Lung (tissue), 12 donors: ENCODE measurements around the gene SOX2. TPM values are rescaled to one million over a fixed set of nuclear protein-coding genes. Genes with fewer than 3 reads are reported as not detected.

ENCODE experiments used
- ATAC-seq: fragments of 200-7000 bp; cut with Tn5 transposase; one replicate; pipeline ENCODE4 v1.9.1; 2020; ENCODE audit warnings: moderate number of reproducible peaks; ENCODE audit not compliant: insufficient read depth, low FRiP score
- DNase-seq, 3 donors: peaks; one replicate each; pipeline ENCODE4 v3.0.0-alpha.2; 2013 to 2017
- H3K27ac ChIP-seq, 2 donors: one replicate each; pipeline ENCODE4 v1.5.1; 2013; ENCODE audit warnings: mild to moderate bottlenecking in 2 of 2, moderate library complexity in 2 of 2, control low read depth in 1 of 2, inconsistent platforms in 1 of 2, low read depth in 1 of 2, low read length in 1 of 2
- H3K27me3 ChIP-seq, 3 donors: one replicate each; pipeline ENCODE4 v1.5.1; 2013; ENCODE audit warnings: low read length in 2 of 3; ENCODE audit not compliant: control insufficient read depth in 3 of 3, insufficient read depth in 3 of 3
- H3K36me3 ChIP-seq, 4 donors: one replicate each; pipeline ENCODE4 v1.5.1; 2013; ENCODE audit warnings: low read length in 4 of 4, mild to moderate bottlenecking in 1 of 4, moderate library complexity in 1 of 4; ENCODE audit not compliant: control insufficient read depth in 4 of 4, insufficient read depth in 4 of 4
- H3K4me1 ChIP-seq, 5 donors: one replicate each; pipeline ENCODE4 v1.5.1; 2013; ENCODE audit warnings: low read length in 5 of 5, mild to moderate bottlenecking in 2 of 5, moderate library complexity in 1 of 5; ENCODE audit not compliant: control insufficient read depth in 5 of 5, insufficient read depth in 5 of 5
- H3K4me3 ChIP-seq: one replicate; pipeline ENCODE4 v1.5.1; 2013; ENCODE audit warnings: mild to moderate bottlenecking, control low read depth, moderate library complexity
- H3K9ac ChIP-seq, 2 donors: one replicate each; pipeline ENCODE4 v1.5.1; 2013; ENCODE audit warnings: low read length in 2 of 2, control low read depth in 1 of 2; ENCODE audit not compliant: insufficient read depth in 1 of 2
- H3K9me3 ChIP-seq, 4 donors: one replicate each; pipeline ENCODE4 v1.5.1; 2013; ENCODE audit warnings: low read length in 3 of 4, mild to moderate bottlenecking in 1 of 4, moderate library complexity in 1 of 4; ENCODE audit not compliant: control insufficient read depth in 4 of 4, insufficient read depth in 3 of 4
- WGBS, 2 donors: extraction: QIAGEN DNeasy Blood & Tissue Kit; methylation state at CpG; one replicate each; pipeline ENCODE4 v1.1.7; 2013; 5-methylcytosine and 5-hydroxymethylcytosine counted together
- polyA plus RNA-seq, 2 donors: library from polyadenylated mRNA; stranded (reverse); fragments of 200-250 nt; gene quantifications; one replicate each; pipeline ENCODE4 v1.2.1, GENCODE V29; 2013
- total RNA-seq, 2 donors: library from RNA; depleted of rRNA in 1 of 2; stranded (reverse); fragments of >200 nt in 1 of 2; gene quantifications; one replicate each; pipeline ENCODE4 v1.2.1, GENCODE V29; 2014 to 2021
- TF ChIP-seq, protein P1 (sequence below): IDR thresholded peaks from 2 replicates; pipeline ENCODE4 v1.5.1; 2012; ENCODE audit warnings: mild to moderate bottlenecking; ENCODE audit errors: control extremely low read depth, extremely low read depth
- donor health status: control.
- donor health status: control.
- donor health status: Bipolar disorder and iron deficiency.
- donor health status: healthy.
- donor health status: DM: yes; HTN: yes; CAD: no.

The SOX2 gene
- total and polyA plus RNA-seq, 4 donors = 4.4 to 16.4 (median 7.3) TPM

GRCh38 chr3:181739628-181740027 lies 27.9 kb downstream of the SOX2 start:
- 71 to 80% methylated on average over 4 of the region's 4 CpGs for WGBS, 2 donors
- H3K27me3 ChIP-seq = peaks cover 0 to 3% (median 0%) of the 10 kb centered on the region in 3 donors

DNA sequence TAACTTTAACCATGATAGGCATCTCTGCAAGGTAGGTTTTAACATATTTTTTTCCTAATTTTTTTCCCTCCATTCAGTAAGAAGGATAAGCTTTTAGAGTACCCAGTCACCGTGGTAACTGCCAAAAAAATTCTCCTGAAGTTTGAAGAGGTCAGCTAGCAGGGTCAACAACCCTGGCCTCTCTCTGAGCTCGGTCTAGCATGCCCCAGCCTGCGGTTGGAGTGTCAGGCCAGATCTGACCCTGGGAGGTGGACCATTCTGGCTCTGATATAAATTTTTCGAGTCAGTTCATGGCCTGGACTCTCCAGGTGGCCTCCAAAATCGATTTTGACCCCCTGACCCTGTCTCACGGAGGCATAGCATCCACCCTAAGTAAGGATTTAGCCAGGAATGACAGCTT lies 29.7 kb downstream of the SOX2 start:
- no peak overlapping the region for H3K27ac ChIP-seq
- TF ChIP-seq, protein P1, sequence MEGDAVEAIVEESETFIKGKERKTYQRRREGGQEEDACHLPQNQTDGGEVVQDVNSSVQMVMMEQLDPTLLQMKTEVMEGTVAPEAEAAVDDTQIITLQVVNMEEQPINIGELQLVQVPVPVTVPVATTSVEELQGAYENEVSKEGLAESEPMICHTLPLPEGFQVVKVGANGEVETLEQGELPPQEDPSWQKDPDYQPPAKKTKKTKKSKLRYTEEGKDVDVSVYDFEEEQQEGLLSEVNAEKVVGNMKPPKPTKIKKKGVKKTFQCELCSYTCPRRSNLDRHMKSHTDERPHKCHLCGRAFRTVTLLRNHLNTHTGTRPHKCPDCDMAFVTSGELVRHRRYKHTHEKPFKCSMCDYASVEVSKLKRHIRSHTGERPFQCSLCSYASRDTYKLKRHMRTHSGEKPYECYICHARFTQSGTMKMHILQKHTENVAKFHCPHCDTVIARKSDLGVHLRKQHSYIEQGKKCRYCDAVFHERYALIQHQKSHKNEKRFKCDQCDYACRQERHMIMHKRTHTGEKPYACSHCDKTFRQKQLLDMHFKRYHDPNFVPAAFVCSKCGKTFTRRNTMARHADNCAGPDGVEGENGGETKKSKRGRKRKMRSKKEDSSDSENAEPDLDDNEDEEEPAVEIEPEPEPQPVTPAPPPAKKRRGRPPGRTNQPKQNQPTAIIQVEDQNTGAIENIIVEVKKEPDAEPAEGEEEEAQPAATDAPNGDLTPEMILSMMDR = no peak
- ATAC-seq = no peak
- no peak overlapping the region for H3K4me3 ChIP-seq
- no peaks in the 10 kb centered on the region for H3K9me3 ChIP-seq
- peaks cover 0 to 5% (median 0%) of the 10 kb centered on the region in 3 donors for H3K27me3 ChIP-seq
- WGBS, 2 donors = 34 to 52% methylated on average over 6 of the region's 6 CpGs
- H3K9ac ChIP-seq = no peak overlapping the region
- peaks cover 0 to 2% (median 0%) of the 10 kb centered on the region in 5 donors for H3K4me1 ChIP-seq
- H3K36me3 ChIP-seq = no peaks in the 10 kb centered on the region
- DNase-seq = no peak

More at GRCh38 chr3:181739628-181740027, 27.9 kb downstream of the SOX2 start:
- Histone ChIP-seq H3K9me3 (no peaks in the 10 kb centered on the region), H3K4me1 (peaks cover 0 to 2% (median 0%) of the 10 kb centered on the region in 5 donors), H3K9ac (no peak overlapping the region), H3K4me3 (no peak overlapping the region), H3K36me3 (no peaks in the 10 kb centered on the region), H3K27ac (no peak overlapping the region)
- ATAC-seq (no peak), DNase-seq (no peak)
- TF ChIP-seq, protein P1 = no peak

DNA sequence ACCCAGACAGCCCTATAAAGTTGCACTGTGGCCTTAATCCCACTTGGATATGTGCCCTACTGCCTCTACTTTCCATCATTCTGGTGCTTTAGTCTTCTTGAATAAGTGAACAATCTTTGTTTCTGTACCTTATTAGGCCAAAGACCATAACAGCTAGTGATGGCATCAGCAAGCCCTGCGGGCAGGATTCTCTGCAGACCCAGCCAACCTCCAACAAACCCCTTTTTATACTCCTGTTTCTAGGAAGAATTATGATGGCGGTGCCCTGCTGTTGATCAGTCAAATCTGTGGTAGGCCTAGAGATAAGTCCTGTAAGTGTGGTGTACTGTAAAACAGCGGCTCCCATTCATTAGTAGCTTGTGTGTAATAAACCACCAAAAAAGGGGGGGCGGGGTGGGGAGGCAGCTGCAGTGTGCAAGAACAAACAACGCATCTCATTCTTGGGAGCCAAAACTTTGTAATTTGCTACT lies 40.5 kb downstream of the SOX2 start:
- H3K36me3 ChIP-seq = no peaks in the 10 kb centered on the region
- no peaks in the 10 kb centered on the region for H3K9me3 ChIP-seq
- no peaks in the 10 kb centered on the region for H3K27me3 ChIP-seq
- DNase-seq = no peak
- no peak overlapping the region for H3K27ac ChIP-seq
- no peak overlapping the region for H3K9ac ChIP-seq
- ATAC-seq = no peak
- H3K4me3 ChIP-seq = no peak overlapping the region
- WGBS, 2 donors = 86% methylated on average over 5 of the region's 5 CpGs
- no peaks in the 10 kb centered on the region for H3K4me1 ChIP-seq
- TF ChIP-seq, protein P1 = no peak

DNA sequence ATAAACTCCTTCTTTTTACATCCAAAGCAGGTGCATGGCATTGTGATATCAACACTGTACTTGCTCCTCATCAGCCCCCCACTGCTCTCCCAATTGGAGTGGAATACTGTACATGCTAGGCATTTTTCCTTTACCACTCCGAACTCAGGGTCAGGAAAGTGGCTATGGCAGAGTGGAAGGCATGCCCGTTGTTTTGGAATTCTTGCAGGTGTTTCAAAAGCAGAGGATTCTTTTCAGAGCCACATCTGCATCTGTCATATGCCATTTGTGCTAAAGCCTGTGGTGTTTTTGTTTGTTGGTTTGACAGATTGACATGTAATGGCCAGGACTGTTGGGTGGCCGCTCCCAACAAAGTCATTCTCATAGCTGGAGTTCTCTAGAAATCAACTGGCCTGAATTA lies 41.7 kb downstream of the SOX2 start:
- Histone ChIP-seq H3K36me3 (no peaks in the 10 kb centered on the region), H3K9ac (no peak overlapping the region), H3K9me3 (no peaks in the 10 kb centered on the region), H3K4me1 (no peaks in the 10 kb centered on the region), H3K27ac (no peak overlapping the region), H3K27me3 (no peaks in the 10 kb centered on the region), H3K4me3 (no peak overlapping the region)
- TF ChIP-seq, protein P1 = no peak
- ATAC-seq = no peak
- WGBS, 2 donors = 69 to 78% methylated on average over 3 of the region's 3 CpGs
- DNase-seq = no peak
